ENCODE results near the gene KMT5C.

Gene KMT5C

DNA sequence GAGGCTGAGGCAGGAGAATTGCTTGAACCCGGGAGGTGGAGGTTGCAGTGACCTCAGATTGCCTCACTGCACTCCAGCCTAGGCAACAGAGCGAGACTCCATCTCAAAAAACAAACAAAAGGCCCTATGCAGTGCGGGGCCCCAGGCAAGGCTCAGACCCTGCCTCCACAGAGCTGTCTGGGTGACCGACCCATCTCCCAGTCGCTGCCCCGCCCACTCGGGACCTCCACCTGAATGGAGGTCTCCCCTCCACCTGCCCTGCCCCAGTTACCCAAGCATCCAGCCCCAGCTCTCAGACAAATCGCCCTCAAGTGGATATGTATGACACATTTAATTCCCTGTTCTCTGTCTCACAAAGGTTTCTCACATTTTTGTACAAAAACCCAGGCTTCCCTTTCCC is 25.6 kb downstream of the KMT5C start:
- Histone ChIP-seq H3K27ac (no peak overlapping the region), H3K4me3 (no peak overlapping the region)
- TF ChIP-seq, protein P1, sequence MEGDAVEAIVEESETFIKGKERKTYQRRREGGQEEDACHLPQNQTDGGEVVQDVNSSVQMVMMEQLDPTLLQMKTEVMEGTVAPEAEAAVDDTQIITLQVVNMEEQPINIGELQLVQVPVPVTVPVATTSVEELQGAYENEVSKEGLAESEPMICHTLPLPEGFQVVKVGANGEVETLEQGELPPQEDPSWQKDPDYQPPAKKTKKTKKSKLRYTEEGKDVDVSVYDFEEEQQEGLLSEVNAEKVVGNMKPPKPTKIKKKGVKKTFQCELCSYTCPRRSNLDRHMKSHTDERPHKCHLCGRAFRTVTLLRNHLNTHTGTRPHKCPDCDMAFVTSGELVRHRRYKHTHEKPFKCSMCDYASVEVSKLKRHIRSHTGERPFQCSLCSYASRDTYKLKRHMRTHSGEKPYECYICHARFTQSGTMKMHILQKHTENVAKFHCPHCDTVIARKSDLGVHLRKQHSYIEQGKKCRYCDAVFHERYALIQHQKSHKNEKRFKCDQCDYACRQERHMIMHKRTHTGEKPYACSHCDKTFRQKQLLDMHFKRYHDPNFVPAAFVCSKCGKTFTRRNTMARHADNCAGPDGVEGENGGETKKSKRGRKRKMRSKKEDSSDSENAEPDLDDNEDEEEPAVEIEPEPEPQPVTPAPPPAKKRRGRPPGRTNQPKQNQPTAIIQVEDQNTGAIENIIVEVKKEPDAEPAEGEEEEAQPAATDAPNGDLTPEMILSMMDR (IDR thresholded peaks at IDR 0.05) = no peak
- no peak for DNase-seq (ENCODE audit: low spot score)

DNA sequence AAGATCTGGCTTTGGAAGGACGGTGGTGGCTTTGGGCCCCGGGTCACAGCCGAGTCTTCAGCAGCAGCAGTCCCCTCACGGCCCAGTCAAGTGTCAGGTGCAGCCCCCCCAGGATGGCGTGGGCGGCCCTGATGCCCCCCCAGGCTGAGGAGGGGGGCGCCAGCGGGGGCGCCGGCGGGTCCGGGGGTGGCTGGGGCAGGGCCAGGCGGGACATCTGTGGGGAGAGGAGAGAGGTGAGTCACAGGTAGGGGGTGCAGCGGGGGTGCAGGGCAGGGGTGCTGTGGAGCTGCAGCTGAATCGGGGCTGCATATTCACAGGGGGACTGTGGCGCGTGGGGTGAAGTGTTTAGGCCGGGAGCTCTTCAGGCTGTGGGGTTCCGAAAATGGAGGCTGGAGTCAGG is 26.3 kb downstream of the KMT5C start:
- TF ChIP-seq, protein P1 (IDR thresholded peaks at IDR 0.05) = no peak
- DNase-seq (ENCODE audit: low spot score) = no peak
- H3K27ac ChIP-seq = no peak overlapping the region
- no peak overlapping the region for H3K4me3 ChIP-seq

DNA sequence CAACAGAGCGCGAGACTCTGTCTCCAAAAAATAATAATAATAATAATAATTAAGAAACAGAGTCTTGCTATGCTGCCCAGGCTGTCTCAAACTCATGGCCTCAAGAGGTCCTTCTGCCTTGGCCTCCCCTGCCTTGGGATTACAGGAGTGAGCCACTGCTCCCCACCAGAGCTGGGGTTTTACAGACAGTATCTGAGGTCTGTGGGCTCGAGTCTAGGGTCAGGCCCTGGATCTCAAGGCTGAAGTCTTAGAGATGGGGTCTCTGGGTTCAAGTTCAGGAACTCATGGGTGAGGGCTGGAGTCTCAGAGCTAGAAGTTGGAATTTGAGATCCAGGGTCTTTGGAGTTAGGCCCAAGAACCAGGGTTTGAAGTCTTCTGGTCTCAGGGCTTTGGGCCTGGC is 27.1 kb downstream of the KMT5C start:
- DNase-seq (ENCODE audit: low spot score) = no peak
- H3K4me3 ChIP-seq = no peak overlapping the region
- H3K27ac ChIP-seq = no peak overlapping the region
- TF ChIP-seq, protein P1 (IDR thresholded peaks at IDR 0.05) = no peak

DNA sequence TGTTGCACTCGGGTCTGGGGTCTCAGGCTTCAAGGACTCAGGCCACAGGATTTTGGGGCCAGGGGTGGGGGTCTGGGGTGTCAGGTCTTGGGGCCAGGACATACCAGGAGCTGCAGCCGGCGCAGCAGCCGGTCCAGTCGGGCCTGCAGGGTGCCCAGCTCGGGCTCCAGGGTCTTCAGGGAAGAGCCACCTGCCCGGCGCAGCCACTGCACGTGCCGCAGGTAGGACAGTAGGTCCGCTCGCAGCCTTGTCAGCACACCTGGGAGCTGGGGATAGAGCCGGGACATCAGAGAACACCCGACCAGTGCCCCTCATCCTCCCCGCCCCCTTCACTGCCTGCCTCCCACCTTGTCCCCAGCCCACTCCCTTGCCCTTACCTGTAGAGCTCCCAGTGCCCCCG is 28.4 kb downstream of the KMT5C start:
- TF ChIP-seq, protein P1 (IDR thresholded peaks at IDR 0.05) = no peak
- H3K27ac ChIP-seq = no peak overlapping the region

DNA sequence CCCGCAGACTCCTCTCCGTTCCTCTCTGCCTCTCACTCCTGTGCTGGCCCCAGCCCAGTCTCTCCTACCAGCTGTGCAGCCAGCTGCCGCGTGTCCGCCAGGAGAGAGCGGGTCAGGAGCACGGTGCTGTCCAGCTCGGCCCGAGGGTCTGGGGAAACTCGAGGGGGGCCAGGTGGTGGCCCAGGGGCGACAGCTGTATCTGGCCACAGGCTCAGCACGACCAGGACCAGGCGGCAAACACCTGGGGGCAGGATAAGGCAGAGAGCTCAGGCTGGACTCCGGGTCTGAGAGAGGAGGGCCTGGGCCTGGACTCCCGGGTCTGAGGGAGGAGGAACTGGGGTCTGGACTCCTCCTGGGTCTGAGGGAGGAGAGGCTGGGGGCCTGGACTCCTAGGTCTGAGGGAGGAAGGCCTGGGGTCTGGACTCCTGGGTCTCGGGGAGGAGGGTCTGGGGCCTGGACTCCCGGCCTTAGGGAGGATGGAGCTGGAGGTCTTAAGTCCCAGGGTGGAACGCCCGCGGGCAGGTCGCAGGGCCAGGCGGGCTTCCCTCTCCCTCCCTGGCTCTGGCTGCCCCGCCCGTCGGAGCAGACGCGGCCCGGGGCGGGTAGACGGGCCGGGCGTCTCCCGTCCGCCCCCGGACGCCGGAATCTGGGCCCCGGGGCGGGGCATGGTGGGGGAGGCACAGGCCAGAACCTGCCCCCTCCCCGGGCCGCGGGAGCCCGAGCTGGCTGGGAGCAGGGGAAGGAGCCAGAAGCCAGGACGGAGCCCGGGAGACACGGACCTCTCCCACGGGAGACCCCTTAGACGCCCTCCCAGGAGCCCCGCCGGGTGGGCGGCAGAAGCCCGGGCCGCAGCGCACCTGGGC is 29.3 kb downstream of the KMT5C start:
- Histone ChIP-seq H3K4me3 (peak overlapping the region; percentile 61), H3K27ac (no peak overlapping the region)
- no peak for DNase-seq (ENCODE audit: low spot score)
- TF ChIP-seq, protein P1 (IDR thresholded peaks at IDR 0.05) = no peak

More for the DNA sequence above, 28.4 kb downstream of the KMT5C start:
- H3K4me3 ChIP-seq = no peak overlapping the region
- DNase-seq (ENCODE audit: low spot score) = no peak

DNA sequence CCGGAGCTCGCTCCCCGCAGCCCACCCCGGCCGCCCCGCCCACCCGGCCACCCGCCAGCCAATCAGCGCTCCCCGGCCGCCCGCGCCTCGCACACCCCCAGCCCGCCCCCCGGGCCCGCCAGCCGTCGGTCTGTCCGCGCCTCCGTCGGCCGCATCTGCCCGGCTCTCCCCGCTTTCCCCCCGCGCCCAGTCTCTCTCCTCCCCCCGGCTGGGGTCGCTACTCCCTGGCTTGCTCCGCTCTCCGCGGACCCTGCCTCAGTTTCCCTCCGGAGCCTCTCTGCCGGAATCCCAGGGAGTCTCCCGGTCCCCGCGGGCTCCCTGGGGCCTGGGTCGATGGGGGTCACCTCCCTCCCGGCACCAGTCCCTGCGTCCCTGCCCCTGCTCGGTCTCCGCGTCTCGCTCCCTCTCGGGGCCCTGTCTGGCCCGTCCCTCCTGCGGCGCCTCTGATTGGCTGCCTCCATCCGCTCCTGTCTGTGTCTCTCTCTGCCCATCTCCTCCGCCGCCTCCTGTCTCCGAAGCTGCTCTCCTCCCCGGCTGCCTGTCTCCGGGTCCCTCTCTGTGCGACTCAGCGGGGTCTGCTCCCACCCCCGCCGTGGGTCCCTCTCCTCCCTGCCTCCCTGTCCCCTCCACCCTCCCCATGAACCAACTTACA is 30.1 kb downstream of the KMT5C start:
- no peak for DNase-seq (ENCODE audit: low spot score)
- H3K27ac ChIP-seq = no peak overlapping the region

More for the DNA sequence above, 30.1 kb downstream of the KMT5C start:
- TF ChIP-seq, protein P1 (IDR thresholded peaks at IDR 0.05) = no peak
- H3K4me3 ChIP-seq = peak overlapping the region; percentile 61

Measured in coronary artery (tissue), 2 donors.